HCT116 (cell line): ENCODE measurements around the gene ST3GAL5.

Source experiments
- SP1 ChIP-seq: IDR thresholded peaks from 2 replicates; pipeline ENCODE4 v1.6.1; 2012; ENCODE audit warnings: low read depth
- TF ChIP-seq, protein P1 (sequence below), 3 experiments: fragments of 200-600 bp in 1 of 3; sonication (generic) in 1 of 3; IDR thresholded peaks in 2 of 3; conservative IDR thresholded peaks in 1 of 3; 2 replicates each; pipeline ENCODE4 v1.5.1; 2012 to 2017; ENCODE audit warnings: low read depth in 2 of 3, low read length in 2 of 3, antibody characterized with exemption in 1 of 3, borderline replicate concordance in 1 of 3, control low read depth in 1 of 3, mild to moderate bottlenecking in 1 of 3, mixed read lengths in 1 of 3, mixed run types in 1 of 3, moderate library complexity in 1 of 3; ENCODE audit not compliant: insufficient read depth in 1 of 3
- TF ChIP-seq, protein P2 (sequence below): IDR thresholded peaks from 2 replicates; pipeline ENCODE4 v1.6.1; 2012; ENCODE audit warnings: low read depth

DNA sequence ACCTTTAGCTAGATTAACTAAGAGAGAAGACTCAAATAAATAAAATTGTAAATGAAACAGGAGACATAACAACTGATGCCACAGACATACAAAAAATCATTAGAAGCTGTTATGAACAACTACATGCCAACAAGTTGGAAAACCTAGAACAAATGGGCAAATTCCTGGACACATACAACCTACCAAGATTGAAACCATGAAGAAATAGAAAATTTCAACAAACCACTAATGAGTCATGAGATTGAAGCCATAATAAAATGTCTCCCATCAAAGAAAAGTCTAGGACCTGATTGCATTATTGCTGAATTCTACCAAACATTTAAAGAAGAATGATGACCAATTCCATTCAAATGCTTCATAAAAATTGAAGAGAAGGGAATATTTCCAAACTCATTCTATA lies 54.3 kb downstream of the ST3GAL5 start:
- TF ChIP-seq, protein P1, sequence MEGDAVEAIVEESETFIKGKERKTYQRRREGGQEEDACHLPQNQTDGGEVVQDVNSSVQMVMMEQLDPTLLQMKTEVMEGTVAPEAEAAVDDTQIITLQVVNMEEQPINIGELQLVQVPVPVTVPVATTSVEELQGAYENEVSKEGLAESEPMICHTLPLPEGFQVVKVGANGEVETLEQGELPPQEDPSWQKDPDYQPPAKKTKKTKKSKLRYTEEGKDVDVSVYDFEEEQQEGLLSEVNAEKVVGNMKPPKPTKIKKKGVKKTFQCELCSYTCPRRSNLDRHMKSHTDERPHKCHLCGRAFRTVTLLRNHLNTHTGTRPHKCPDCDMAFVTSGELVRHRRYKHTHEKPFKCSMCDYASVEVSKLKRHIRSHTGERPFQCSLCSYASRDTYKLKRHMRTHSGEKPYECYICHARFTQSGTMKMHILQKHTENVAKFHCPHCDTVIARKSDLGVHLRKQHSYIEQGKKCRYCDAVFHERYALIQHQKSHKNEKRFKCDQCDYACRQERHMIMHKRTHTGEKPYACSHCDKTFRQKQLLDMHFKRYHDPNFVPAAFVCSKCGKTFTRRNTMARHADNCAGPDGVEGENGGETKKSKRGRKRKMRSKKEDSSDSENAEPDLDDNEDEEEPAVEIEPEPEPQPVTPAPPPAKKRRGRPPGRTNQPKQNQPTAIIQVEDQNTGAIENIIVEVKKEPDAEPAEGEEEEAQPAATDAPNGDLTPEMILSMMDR (IDR thresholded peaks at IDR 0.05 in 2 of 3, conservative IDR thresholded peaks at IDR 0.05 in 1 of 3; ENCODE audit: borderline replicate concordance in 1 of 3, insufficient read depth in 1 of 3, low read depth in 2 of 3, low read length in 2 of 3) = no peak
- TF ChIP-seq, protein P2, sequence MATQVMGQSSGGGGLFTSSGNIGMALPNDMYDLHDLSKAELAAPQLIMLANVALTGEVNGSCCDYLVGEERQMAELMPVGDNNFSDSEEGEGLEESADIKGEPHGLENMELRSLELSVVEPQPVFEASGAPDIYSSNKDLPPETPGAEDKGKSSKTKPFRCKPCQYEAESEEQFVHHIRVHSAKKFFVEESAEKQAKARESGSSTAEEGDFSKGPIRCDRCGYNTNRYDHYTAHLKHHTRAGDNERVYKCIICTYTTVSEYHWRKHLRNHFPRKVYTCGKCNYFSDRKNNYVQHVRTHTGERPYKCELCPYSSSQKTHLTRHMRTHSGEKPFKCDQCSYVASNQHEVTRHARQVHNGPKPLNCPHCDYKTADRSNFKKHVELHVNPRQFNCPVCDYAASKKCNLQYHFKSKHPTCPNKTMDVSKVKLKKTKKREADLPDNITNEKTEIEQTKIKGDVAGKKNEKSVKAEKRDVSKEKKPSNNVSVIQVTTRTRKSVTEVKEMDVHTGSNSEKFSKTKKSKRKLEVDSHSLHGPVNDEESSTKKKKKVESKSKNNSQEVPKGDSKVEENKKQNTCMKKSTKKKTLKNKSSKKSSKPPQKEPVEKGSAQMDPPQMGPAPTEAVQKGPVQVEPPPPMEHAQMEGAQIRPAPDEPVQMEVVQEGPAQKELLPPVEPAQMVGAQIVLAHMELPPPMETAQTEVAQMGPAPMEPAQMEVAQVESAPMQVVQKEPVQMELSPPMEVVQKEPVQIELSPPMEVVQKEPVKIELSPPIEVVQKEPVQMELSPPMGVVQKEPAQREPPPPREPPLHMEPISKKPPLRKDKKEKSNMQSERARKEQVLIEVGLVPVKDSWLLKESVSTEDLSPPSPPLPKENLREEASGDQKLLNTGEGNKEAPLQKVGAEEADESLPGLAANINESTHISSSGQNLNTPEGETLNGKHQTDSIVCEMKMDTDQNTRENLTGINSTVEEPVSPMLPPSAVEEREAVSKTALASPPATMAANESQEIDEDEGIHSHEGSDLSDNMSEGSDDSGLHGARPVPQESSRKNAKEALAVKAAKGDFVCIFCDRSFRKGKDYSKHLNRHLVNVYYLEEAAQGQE = no peak
- no peak for TF ChIP-seq SP1
